H9 (cell line): Measurements from ENCODE around the gene HEATR9. TPM values are rescaled to one million over a fixed set of nuclear protein-coding genes. Genes with fewer than 3 reads are reported as not detected.

Experiments
- DNase-seq: peaks from one replicate; pipeline ENCODE4 v3.0.0-alpha.2; 2017
- H2AFZ ChIP-seq: one replicate; pipeline ENCODE4 v1.6.1; 2013; ENCODE audit warnings: mild to moderate bottlenecking, low read length, control low read depth, moderate library complexity
- H2AK5ac ChIP-seq: 2 replicates; pipeline ENCODE4 v1.6.1; 2013; ENCODE audit warnings: low read length, control low read depth, mixed read lengths; ENCODE audit not compliant: insufficient read length
- H2BK120ac ChIP-seq: one replicate; pipeline ENCODE4 v1.6.1; 2013; ENCODE audit warnings: low read depth, mild to moderate bottlenecking, low read length, control low read depth, inconsistent platforms; ENCODE audit not compliant: poor library complexity, severe bottlenecking
- H2BK12ac ChIP-seq: 2 replicates; pipeline ENCODE4 v1.6.1; 2013; ENCODE audit warnings: low read length, control low read depth, mixed read lengths, low read depth; ENCODE audit not compliant: insufficient read length
- H2BK15ac ChIP-seq: 2 replicates; pipeline ENCODE4 v1.6.1; 2013; ENCODE audit warnings: low read depth, low read length, control low read depth
- H2BK20ac ChIP-seq: one replicate; pipeline ENCODE4 v1.6.1; 2013; ENCODE audit warnings: low read depth, mild to moderate bottlenecking, low read length, control low read depth, inconsistent platforms; ENCODE audit not compliant: poor library complexity, severe bottlenecking
- H2BK5ac ChIP-seq: 2 replicates; pipeline ENCODE4 v1.6.1; 2013; ENCODE audit warnings: low read length, control low read depth, mixed read lengths; ENCODE audit not compliant: insufficient read length
- H3K14ac ChIP-seq: 2 replicates; pipeline ENCODE4 v1.6.1; 2013; ENCODE audit warnings: low read length, control low read depth; ENCODE audit not compliant: insufficient read depth
- H3K18ac ChIP-seq: 2 replicates; pipeline ENCODE4 v1.6.1; 2013; ENCODE audit warnings: low read depth, mild to moderate bottlenecking, mixed read lengths, low read length, control low read depth; ENCODE audit not compliant: insufficient read length
- H3K23ac ChIP-seq: 2 replicates; pipeline ENCODE4 v1.6.1; 2013; ENCODE audit warnings: low read length, control low read depth, mixed read lengths, low read depth; ENCODE audit not compliant: insufficient read length
- H3K23me2 ChIP-seq: 2 replicates; pipeline ENCODE4 v1.6.1; 2013; ENCODE audit warnings: low read depth, mild to moderate bottlenecking, mixed read lengths, low read length, control low read depth; ENCODE audit not compliant: insufficient read length, poor library complexity, severe bottlenecking
- H3K27ac ChIP-seq: 2 replicates; pipeline ENCODE4 v1.5.1; 2013; ENCODE audit warnings: low read length, control low read depth, mixed read lengths, low read depth; ENCODE audit not compliant: insufficient read length
- H3K27me3 ChIP-seq: 2 replicates; pipeline ENCODE4 v1.6.1; 2013; ENCODE audit warnings: low read length, control low read depth, inconsistent platforms; ENCODE audit not compliant: insufficient read depth
- H3K4ac ChIP-seq: 2 replicates; pipeline ENCODE4 v1.6.1; 2013; ENCODE audit warnings: low read depth, mild to moderate bottlenecking, control low read depth, inconsistent platforms, low read length, moderate library complexity
- H3K4me1 ChIP-seq: 2 replicates; pipeline ENCODE4 v1.6.1; 2013; ENCODE audit warnings: low read length, control low read depth, inconsistent platforms; ENCODE audit not compliant: insufficient read depth
- H3K4me2 ChIP-seq: 2 replicates; pipeline ENCODE4 v1.6.1; 2013; ENCODE audit warnings: low read length, control low read depth, mixed read lengths; ENCODE audit not compliant: insufficient read length, insufficient read depth
- H3K56ac ChIP-seq: 2 replicates; pipeline ENCODE4 v1.6.1; 2013; ENCODE audit warnings: low read depth, mild to moderate bottlenecking, mixed read lengths, low read length, control low read depth; ENCODE audit not compliant: insufficient read length
- H3K79me1 ChIP-seq: 2 replicates; pipeline ENCODE4 v1.6.1; 2013; ENCODE audit warnings: low read depth, mild to moderate bottlenecking, moderate library complexity, low read length, control low read depth, inconsistent platforms; ENCODE audit not compliant: insufficient read depth, poor library complexity, severe bottlenecking
- H3K79me2 ChIP-seq: 2 replicates; pipeline ENCODE4 v1.6.1; 2013; ENCODE audit warnings: low read length, control low read depth, inconsistent platforms; ENCODE audit not compliant: insufficient read depth
- H3K9ac ChIP-seq: 2 replicates; pipeline ENCODE4 v1.6.1; 2013; ENCODE audit warnings: low read length, control low read depth, mixed read lengths; ENCODE audit not compliant: insufficient read length; ENCODE audit errors: extremely low read depth
- H3K9me3 ChIP-seq: one replicate; pipeline ENCODE4 v1.6.1; 2013; ENCODE audit warnings: low read depth, low read length, inconsistent platforms; ENCODE audit not compliant: control insufficient read depth
- H3T11ph ChIP-seq: one replicate; pipeline ENCODE4 v1.6.1; 2013; ENCODE audit warnings: mild to moderate bottlenecking, low read length, control low read depth, inconsistent platforms
- H4K20me1 ChIP-seq: one replicate; pipeline ENCODE4 v1.6.1; 2013; ENCODE audit not compliant: control insufficient read depth, insufficient read length, insufficient read depth
- H4K5ac ChIP-seq: 2 replicates; pipeline ENCODE4 v1.6.1; 2013; ENCODE audit warnings: low read depth, mild to moderate bottlenecking, mixed read lengths, low read length, control low read depth; ENCODE audit not compliant: insufficient read length
- H4K8ac ChIP-seq: replicated peaks from 2 replicates; pipeline ENCODE4 v1.6.1; 2013; ENCODE audit warnings: low read length, control low read depth, mixed read lengths, low read depth; ENCODE audit not compliant: insufficient read length
- H4K91ac ChIP-seq: 2 replicates; pipeline ENCODE4 v1.6.1; 2013; ENCODE audit warnings: low read depth, mild to moderate bottlenecking, moderate library complexity, mixed read lengths, low read length, control low read depth; ENCODE audit not compliant: insufficient read length
- H3K27ac Mint-ChIP-seq, 3 experiments: 2 replicates in 2 of 3; 3 replicates in 1 of 3; pipeline ENCODE4 v1.8.0; 2020 to 2021; ENCODE audit warnings: mixed read lengths in 3 of 3, mild to moderate bottlenecking in 1 of 3, moderate library complexity in 1 of 3
- H3K27me3 Mint-ChIP-seq: 2 replicates; pipeline ENCODE4 v1.8.0; 2021; ENCODE audit warnings: low read depth, mild to moderate bottlenecking, moderate library complexity, mixed read lengths
- H3K36me3 Mint-ChIP-seq, 3 experiments: 2 replicates in 2 of 3; 3 replicates in 1 of 3; pipeline ENCODE4 v1.8.0; 2020 to 2021; ENCODE audit warnings: low read depth in 3 of 3, mixed read lengths in 3 of 3; ENCODE audit not compliant: insufficient read depth in 1 of 3
- H3K4me1 Mint-ChIP-seq, 2 experiments: 2 replicates each; pipeline ENCODE4 v1.8.0; 2020; ENCODE audit warnings: mixed read lengths in 2 of 2
- H3K4me3 Mint-ChIP-seq, 2 experiments: 2 replicates in 1 of 2; 3 replicates in 1 of 2; pipeline ENCODE4 v1.8.0; 2020 to 2021; ENCODE audit warnings: mild to moderate bottlenecking in 2 of 2, mixed read lengths in 2 of 2, moderate library complexity in 1 of 2
- H3K9me3 Mint-ChIP-seq, 2 experiments: 2 replicates in 1 of 2; 3 replicates in 1 of 2; pipeline ENCODE4 v1.8.0; 2020; ENCODE audit warnings: mild to moderate bottlenecking in 2 of 2, mixed read lengths in 2 of 2, moderate library complexity in 1 of 2
- WGBS: extraction: QIAGEN DNeasy Blood & Tissue Kit; methylation state at CpG from one replicate; pipeline ENCODE4 v1.1.7; 2013; ENCODE audit warnings: missing lambda C conversion rate, low lambda C conversion rate, mixed read lengths; ENCODE audit not compliant: insufficient read length; ENCODE audit errors: extremely low coverage; 5-methylcytosine and 5-hydroxymethylcytosine counted together
- total RNA-seq: library from RNA; stranded (reverse); gene quantifications from 2 replicates; pipeline ENCODE4 v1.2.1, GENCODE V29; 2021
- TF ChIP-seq, protein P1 (sequence below): fragments of 200-600 bp; sonication (generic); conservative IDR thresholded peaks from 3 replicates; pipeline ENCODE4 v1.8.0; 2021; ENCODE audit warnings: antibody characterized with exemption, mild to moderate bottlenecking

The HEATR9 gene
- total RNA-seq, 1 experiment from 2014 or later, result not detected

DNA sequence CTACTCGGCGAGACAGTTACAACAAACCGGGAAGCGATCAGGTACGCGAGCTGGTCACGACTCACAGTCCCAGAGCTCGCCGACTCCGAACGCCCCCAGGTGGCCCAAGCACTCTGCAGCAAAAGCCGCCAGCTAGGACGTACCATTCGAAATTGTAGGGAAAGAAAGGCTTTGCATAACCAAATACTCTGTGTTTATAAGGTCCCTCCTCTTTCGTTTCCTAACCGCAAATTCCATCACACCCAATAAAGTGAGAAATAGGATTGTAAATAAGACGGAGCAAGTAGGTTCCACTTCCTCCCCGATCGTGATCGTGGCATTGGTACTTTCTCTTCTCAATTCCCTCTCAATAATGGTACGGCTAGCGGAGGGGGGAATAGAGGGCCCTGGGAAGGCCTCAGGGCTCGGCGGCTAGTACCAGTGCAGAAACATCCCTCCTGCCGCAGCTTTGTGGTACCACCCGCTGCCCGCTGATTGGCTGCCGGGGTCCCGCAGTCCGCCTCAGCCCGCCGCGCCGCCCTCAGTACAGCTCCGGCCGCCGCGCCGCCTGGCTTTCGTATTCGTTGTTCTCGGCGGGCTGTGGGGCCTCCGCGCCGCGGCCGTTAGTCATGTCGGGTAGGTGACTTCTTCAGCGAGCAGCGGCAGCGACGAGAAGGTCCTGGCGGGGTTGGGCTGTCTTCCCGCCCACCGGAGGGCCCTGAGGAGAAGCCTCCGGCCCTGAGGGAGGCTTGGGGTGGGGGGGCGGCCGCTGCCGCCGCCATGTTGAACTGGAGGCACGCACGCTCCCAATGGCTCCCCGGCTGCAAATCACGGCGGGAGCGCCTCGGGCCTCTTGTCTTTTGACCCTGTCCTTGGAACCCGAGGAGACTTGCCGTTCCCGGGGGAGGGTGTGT is 59.5 kb downstream of the HEATR9 start, which contains the start of gene TAF15:
Gene TAF15, plus strand, starts transcription at position 523 of the 893 bp plus-strand sequence. Its CDS starts 86 bp downstream, at position 609.
- Histone ChIP-seq H2BK20ac (no peak within 1 kb of the TSS), H2BK15ac (no peak within 1 kb of the TSS), H4K20me1 (no peaks in the 10 kb centered on the region), H2AK5ac (no peak within 1 kb of the TSS), H3K4me1 (peaks cover 2% of the 10 kb centered on the region; the same call in 1 of the 2 replicates), H4K5ac (peak within 1 kb of the TSS; percentile 81), H4K8ac (no peak within 1 kb of the TSS), H3K14ac (peak within 1 kb of the TSS; percentile 97), H3K27ac (peak within 1 kb of the TSS; percentile 66), H2BK120ac (no peak within 1 kb of the TSS), H3K23me2 (peaks cover 4% of the 10 kb centered on the region), H3K23ac (no peak within 1 kb of the TSS), H2BK12ac (no peak within 1 kb of the TSS), H2BK5ac (peak within 1 kb of the TSS; percentile 47), H3K9me3 (no peaks in the 10 kb centered on the region), H3K18ac (peak within 1 kb of the TSS; percentile 98), H3K56ac (peak within 1 kb of the TSS; percentile 14), H3K79me1 (peaks cover 2% of the 10 kb centered on the region), H4K91ac (no peak within 1 kb of the TSS), H3K4me2 (peak within 1 kb of the TSS; percentile 99), H3T11ph (peak within 1 kb of the TSS; percentile 85), H3K79me2 (peaks cover 27% of the 10 kb centered on the region; the same call in 1 of the 2 replicates), H3K27me3 (no peaks in the 10 kb centered on the region), H2AFZ (no peak within 1 kb of the TSS), H3K4ac (no peak within 1 kb of the TSS; the same call in 1 of the 2 replicates), H3K9ac (peak within 1 kb of the TSS; percentile 93)
- H3K27ac Mint-ChIP-seq, result peak within 1 kb of the TSS; percentile 100
- TF ChIP-seq, protein P1, sequence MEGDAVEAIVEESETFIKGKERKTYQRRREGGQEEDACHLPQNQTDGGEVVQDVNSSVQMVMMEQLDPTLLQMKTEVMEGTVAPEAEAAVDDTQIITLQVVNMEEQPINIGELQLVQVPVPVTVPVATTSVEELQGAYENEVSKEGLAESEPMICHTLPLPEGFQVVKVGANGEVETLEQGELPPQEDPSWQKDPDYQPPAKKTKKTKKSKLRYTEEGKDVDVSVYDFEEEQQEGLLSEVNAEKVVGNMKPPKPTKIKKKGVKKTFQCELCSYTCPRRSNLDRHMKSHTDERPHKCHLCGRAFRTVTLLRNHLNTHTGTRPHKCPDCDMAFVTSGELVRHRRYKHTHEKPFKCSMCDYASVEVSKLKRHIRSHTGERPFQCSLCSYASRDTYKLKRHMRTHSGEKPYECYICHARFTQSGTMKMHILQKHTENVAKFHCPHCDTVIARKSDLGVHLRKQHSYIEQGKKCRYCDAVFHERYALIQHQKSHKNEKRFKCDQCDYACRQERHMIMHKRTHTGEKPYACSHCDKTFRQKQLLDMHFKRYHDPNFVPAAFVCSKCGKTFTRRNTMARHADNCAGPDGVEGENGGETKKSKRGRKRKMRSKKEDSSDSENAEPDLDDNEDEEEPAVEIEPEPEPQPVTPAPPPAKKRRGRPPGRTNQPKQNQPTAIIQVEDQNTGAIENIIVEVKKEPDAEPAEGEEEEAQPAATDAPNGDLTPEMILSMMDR, result peak; percentile 72
- peak within 1 kb of the TSS; percentile 88 to 99 for H3K4me3 Mint-ChIP-seq
- DNase-seq, result peak; percentile 99
- H3K27me3 Mint-ChIP-seq, result no peaks in the 10 kb centered on the region; the same call in 1 of the 2 replicates
- no peaks in the 10 kb centered on the region for H3K9me3 Mint-ChIP-seq
- peaks cover 31 to 36% of the 10 kb centered on the region in 2 experiments for H3K4me1 Mint-ChIP-seq
- H3K36me3 Mint-ChIP-seq, result peaks cover 18 to 33% (median 20%) of the 10 kb centered on the region in 3 experiments; a peak in 6 of 7 replicates
- no CpG with 5 or more reads among the region's 71 CpGs for WGBS
